ENCODE measurements around the gene GNB1L.

Gene GNB1L

DNA sequence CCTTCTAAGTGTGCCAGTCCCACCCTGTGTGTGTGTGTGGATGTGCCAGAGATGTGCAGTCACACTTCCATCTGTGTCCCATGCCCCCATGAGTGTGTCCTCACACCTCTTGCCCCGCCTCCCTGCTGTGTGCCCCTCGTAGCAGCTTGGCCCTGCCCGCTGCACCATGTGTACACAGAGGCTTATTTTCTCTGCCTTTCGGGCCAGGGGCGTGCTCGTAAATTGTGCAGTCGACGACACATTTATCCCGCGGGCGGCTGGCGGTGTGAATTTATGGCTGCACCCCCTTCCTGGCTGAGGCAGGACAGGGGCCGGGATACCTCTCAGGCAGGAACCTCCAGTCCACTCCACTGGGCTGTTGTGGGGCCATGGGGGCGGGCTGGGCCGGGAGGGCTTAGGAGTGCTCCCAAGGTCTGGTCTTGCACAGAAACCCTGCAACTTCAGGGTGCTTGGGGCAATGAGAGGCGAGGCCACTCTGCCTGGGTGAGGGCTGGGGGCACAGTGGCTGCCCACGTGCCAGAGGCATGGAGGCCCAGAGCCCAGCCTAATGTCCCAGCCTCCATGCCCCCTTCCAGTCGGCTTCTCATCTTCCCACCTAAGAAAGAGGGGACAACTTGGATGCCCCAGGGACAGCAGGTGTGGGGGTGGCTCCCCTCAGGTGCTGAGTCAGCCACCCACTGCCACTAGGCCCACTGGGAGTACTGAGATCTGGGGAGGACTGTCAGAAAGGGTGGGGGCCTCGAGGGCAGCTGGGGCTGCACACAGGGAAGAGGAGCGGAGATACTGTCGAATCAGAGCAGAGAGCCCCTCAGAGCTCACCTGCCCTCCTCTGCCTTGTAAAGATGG, 118.8 kb downstream of the GNB1L start:
- DNase-seq (ENCODE audit: low read depth in 2 of 2) = no peak
- TF ChIP-seq, protein P1, sequence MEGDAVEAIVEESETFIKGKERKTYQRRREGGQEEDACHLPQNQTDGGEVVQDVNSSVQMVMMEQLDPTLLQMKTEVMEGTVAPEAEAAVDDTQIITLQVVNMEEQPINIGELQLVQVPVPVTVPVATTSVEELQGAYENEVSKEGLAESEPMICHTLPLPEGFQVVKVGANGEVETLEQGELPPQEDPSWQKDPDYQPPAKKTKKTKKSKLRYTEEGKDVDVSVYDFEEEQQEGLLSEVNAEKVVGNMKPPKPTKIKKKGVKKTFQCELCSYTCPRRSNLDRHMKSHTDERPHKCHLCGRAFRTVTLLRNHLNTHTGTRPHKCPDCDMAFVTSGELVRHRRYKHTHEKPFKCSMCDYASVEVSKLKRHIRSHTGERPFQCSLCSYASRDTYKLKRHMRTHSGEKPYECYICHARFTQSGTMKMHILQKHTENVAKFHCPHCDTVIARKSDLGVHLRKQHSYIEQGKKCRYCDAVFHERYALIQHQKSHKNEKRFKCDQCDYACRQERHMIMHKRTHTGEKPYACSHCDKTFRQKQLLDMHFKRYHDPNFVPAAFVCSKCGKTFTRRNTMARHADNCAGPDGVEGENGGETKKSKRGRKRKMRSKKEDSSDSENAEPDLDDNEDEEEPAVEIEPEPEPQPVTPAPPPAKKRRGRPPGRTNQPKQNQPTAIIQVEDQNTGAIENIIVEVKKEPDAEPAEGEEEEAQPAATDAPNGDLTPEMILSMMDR (IDR thresholded peaks at IDR 0.05; ENCODE audit: low read depth, low read length) = no peak
- no peak overlapping the region for H3K4me3 ChIP-seq (replicated peaks in 1 of 2; ENCODE audit: low read depth in 2 of 2, low read length in 2 of 2)

DNA sequence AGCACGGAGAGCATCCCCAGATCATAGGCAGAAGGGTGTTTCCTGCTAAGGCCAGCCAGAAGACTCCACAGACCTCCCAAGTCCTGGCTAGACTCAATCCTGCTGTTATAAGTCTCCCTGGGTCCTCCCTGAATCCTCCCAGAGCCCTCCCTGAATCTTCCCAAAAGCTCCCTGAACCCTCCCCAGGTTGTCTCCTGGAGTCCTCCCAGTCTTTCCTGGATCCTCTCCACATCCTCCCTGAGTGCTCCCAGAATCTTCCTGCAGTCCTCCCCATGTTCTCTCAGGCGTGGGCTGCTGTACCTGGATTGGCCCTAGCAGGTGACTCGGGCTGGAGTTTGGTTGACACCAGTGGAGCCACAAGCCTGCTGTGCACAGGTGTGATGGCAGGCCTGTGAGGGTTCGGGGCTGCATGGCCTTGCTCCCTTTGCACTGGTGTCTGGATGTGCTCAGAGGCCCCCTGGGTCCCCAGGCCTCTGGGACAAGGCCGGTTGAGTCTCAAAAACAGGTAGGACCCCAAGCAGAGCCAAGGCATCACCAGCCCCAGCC, 119.8 kb downstream of the GNB1L start:
- DNase-seq (ENCODE audit: low read depth in 2 of 2) = no peak
- TF ChIP-seq, protein P1 (IDR thresholded peaks at IDR 0.05; ENCODE audit: low read depth, low read length) = no peak
- H3K4me3 ChIP-seq (replicated peaks in 1 of 2; ENCODE audit: low read depth in 2 of 2, low read length in 2 of 2) = no peak overlapping the region

DNA sequence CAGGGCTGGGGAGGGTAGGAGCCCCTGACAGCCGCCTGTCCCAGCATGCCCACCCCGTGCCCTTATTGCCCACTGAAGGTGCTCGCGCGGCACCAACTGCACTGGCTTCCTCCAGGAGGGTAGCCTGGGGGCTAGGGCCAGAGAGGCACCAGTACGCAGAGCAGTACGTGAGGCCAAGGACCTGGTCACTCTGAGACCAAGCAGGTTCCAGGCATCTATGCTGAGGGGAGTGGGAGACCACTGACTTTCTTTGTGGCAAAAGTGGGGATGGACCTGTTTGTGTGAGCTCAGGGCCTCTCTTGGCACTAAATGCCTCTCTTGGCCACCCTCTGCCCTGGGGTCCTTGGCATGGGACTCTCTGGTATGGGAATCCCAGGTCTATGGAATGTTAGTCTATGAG, 120.5 kb downstream of the GNB1L start:
- no peak for DNase-seq (ENCODE audit: low read depth in 2 of 2)
- TF ChIP-seq, protein P1 (IDR thresholded peaks at IDR 0.05; ENCODE audit: low read depth, low read length) = no peak
- no peak overlapping the region for H3K4me3 ChIP-seq (replicated peaks in 1 of 2; ENCODE audit: low read depth in 2 of 2, low read length in 2 of 2)

DNA sequence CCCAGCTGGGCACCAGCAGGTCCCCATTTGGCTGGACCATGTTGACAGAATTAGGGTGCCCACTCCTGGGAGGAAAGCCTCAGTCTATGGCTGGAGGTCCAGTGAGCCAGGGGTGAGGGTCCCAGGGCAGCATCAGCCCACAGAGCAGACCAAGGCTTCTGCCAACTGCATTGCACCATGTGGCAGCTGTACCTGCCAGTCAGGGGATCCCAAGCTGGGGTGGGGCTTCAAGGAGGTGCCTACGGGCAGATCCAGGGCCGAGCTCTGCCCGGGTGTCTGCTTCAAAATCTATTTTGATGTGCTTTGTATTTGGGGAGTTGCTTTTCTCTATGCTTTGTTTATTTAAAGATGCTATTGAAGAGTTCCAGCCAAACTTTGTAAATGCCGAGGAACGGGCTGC, 120.9 kb downstream of the GNB1L start:
- TF ChIP-seq, protein P1 (IDR thresholded peaks at IDR 0.05; ENCODE audit: low read depth, low read length) = no peak
- no peak overlapping the region for H3K4me3 ChIP-seq (replicated peaks in 1 of 2; ENCODE audit: low read depth in 2 of 2, low read length in 2 of 2)

More for the DNA sequence above, 120.9 kb downstream of the GNB1L start:
- DNase-seq (ENCODE audit: low read depth in 2 of 2) = no peak

Measured in cardiac fibroblast (primary cell).